Endothelial cell of umbilical vein (primary cell): Measurements from ENCODE around the gene TTC17. TPM values are rescaled to one million over a fixed set of nuclear protein-coding genes. Genes with fewer than 3 reads are reported as not detected.

Experiments used
- BruUV-seq: library from RNA; stranded (reverse); fragments of 400-500 nt; replicated peaks from 2 replicates; lab custom pipeline; 2021; lab: Mats Ljungman, UMichigan
- CTCF ChIA-PET: fragments of 300-600, 350-600 bp; sonication (Branson Sonifier 250); formaldehyde crosslinking; loops from one replicate; lab custom pipeline; 2021; ENCODE audit warnings: antibody characterized with exemption, inconsistent platforms; lab: Charles Lee
- POLR2A ChIA-PET: fragments of 300-600, 350-600 bp; sonication (Branson Sonifier 250); formaldehyde crosslinking; loops from one replicate; lab custom pipeline; 2021; ENCODE audit warnings: antibody characterized with exemption, inconsistent platforms; lab: Charles Lee
- DNase-seq: peaks from one replicate; pipeline ENCODE4 v3.0.0-alpha.2; 2011; ENCODE audit warnings: low read depth, low spot score
- FAIRE-seq: peaks from 2 replicates; lab custom pipeline; 2011; peaks lifted over from hg19 to GRCh38; lab: Jason Lieb, UNC
- H2AFZ ChIP-seq: 2 replicates; pipeline ENCODE4 v1.6.0; 2012; ENCODE audit warnings: low read depth, low read length, control low read depth, inconsistent platforms
- H3K27ac ChIP-seq: 2 replicates; pipeline ENCODE4 v1.5.1; 2011; ENCODE audit warnings: low read depth, mild to moderate bottlenecking, control low read depth, low read length, moderate library complexity; ENCODE audit not compliant: insufficient read depth
- H3K27me3 ChIP-seq, 2 experiments: 2 replicates each; pipeline versions ENCODE4 v1.6.0 to v1.6.1; 2011; ENCODE audit warnings: low read length in 2 of 2, mixed read lengths in 1 of 2; ENCODE audit not compliant: control insufficient read depth in 2 of 2, insufficient read depth in 2 of 2
- H3K36me3 ChIP-seq, 2 experiments: 2 replicates in 1 of 2; 3 replicates in 1 of 2; pipeline ENCODE4 v1.5.1; 2011; ENCODE audit warnings: low read length in 2 of 2, mild to moderate bottlenecking in 1 of 2, moderate library complexity in 1 of 2; ENCODE audit not compliant: control insufficient read depth in 2 of 2, insufficient read depth in 2 of 2; ENCODE audit errors: extremely low read depth in 1 of 2
- H3K4me1 ChIP-seq: 3 replicates; pipeline ENCODE4 v1.5.1; 2011; ENCODE audit warnings: mild to moderate bottlenecking, low read length; ENCODE audit not compliant: control insufficient read depth, insufficient read depth; ENCODE audit errors: extremely low read depth
- H3K4me2 ChIP-seq: 2 replicates; pipeline ENCODE4 v1.6.1; 2011; ENCODE audit warnings: low read length, control low read depth, mixed read lengths; ENCODE audit not compliant: insufficient read depth
- H3K4me3 ChIP-seq, 3 experiments: fragments of 200-600 bp in 1 of 3; sonication (generic), shearing (Covaris generic) in 1 of 3; replicated peaks in 1 of 3; 2 replicates each; pipeline ENCODE4 v1.5.1; 2011 to 2016; ENCODE audit warnings: control low read depth in 3 of 3, low read length in 3 of 3, mild to moderate bottlenecking in 2 of 3, inconsistent platforms in 1 of 3, low read depth in 1 of 3, moderate library complexity in 1 of 3; ENCODE audit not compliant: insufficient read depth in 1 of 3
- H3K79me2 ChIP-seq: 2 replicates; pipeline ENCODE4 v1.6.0; 2012; ENCODE audit warnings: low read length, inconsistent platforms; ENCODE audit not compliant: control insufficient read depth, insufficient read depth
- H3K9ac ChIP-seq: replicated peaks from 2 replicates; pipeline ENCODE3; 2011; ENCODE audit warnings: low read length, control low read depth; ENCODE audit not compliant: insufficient read depth; ENCODE audit errors: extremely low read depth
- H3K9me1 ChIP-seq: replicated peaks from 3 replicates; pipeline ENCODE4 v1.6.0; 2011; ENCODE audit warnings: mild to moderate bottlenecking, low read length; ENCODE audit not compliant: control insufficient read depth, insufficient read depth; ENCODE audit errors: extremely low read depth
- H3K9me3 ChIP-seq: replicated peaks from 2 replicates; pipeline ENCODE4 v1.5.1; 2012; ENCODE audit warnings: low read length, inconsistent platforms; ENCODE audit not compliant: control insufficient read depth, insufficient read depth
- H4K20me1 ChIP-seq: replicated peaks from 2 replicates; pipeline ENCODE3; 2011; ENCODE audit warnings: mild to moderate bottlenecking, low read length; ENCODE audit not compliant: control insufficient read depth, insufficient read depth; ENCODE audit errors: extremely low read depth
- EZH2 ChIP-seq: IDR thresholded peaks from 2 replicates; pipeline ENCODE4 v1.6.1; 2012; ENCODE audit warnings: borderline replicate concordance, low read depth, mild to moderate bottlenecking, moderate library complexity, low read length, inconsistent platforms; ENCODE audit not compliant: severe bottlenecking
- FOS ChIP-seq: IDR thresholded peaks from 2 replicates; pipeline ENCODE4 v1.6.1; 2011; ENCODE audit warnings: mild to moderate bottlenecking, low read length, moderate library complexity, borderline replicate concordance; ENCODE audit not compliant: insufficient read depth
- GATA2 ChIP-seq: IDR thresholded peaks from 2 replicates; pipeline ENCODE4 v1.7.0; 2011; ENCODE audit warnings: low read depth, mild to moderate bottlenecking, moderate library complexity, mixed read lengths, low read length; ENCODE audit not compliant: insufficient read length, insufficient read depth
- POLR2AphosphoS5 ChIP-seq: IDR thresholded peaks from 2 replicates; pipeline ENCODE4 v1.6.1; 2012; ENCODE audit warnings: low read depth, mild to moderate bottlenecking, control low read depth, low read length, moderate library complexity; ENCODE audit not compliant: insufficient read depth
- dilution Hi-C: fragments of 300-500 bp; cut with MboI; formaldehyde crosslinking; loops from one replicate; pipeline ENCODE4 v1.15.0; 2019; ENCODE audit warnings: low sequenced_read_pairs; ENCODE audit not compliant: extremely low pct_ligation_motif_present
- intact Hi-C: fragments of 100-400 bp; cut with micrococcal nuclease; formaldehyde crosslinking; loops from one replicate; pipeline ENCODE4 v1.10.0; 2022
- polyA plus RNA-seq, 4 experiments: library from polyadenylated mRNA; depleted of rRNA in 3 of 4; stranded (reverse) in 3 of 4; unstranded in 1 of 4; fragments of >200 nt; gene quantifications; 2 replicates each; pipeline versions ENCODE4 v1.2.1 to v1.2.3, GENCODE V29; 2011 to 2012; ENCODE audit warnings: missing spikeins in 1 of 4
- total RNA-seq: library from RNA; stranded (reverse); gene quantifications from 2 replicates; pipeline ENCODE4 v1.2.3, GENCODE V29; 2021
- TF ChIP-seq, protein P1 (sequence below), 2 donors: IDR thresholded peaks; 1 replicate in 1 of 2; 2 replicates in 1 of 2; pipeline ENCODE4 v1.5.1; 2011; ENCODE audit warnings: low read length in 2 of 2, mild to moderate bottlenecking in 2 of 2, moderate library complexity in 2 of 2, control low read depth in 1 of 2, inconsistent platforms in 1 of 2, low read depth in 1 of 2; ENCODE audit not compliant: insufficient read depth in 1 of 2; ENCODE audit errors: extremely low read depth in 1 of 2
- TF ChIP-seq, protein P2 (sequence below): IDR thresholded peaks from 2 replicates; pipeline ENCODE4 v1.6.1; 2011; ENCODE audit not compliant: insufficient read depth, insufficient read length

TTC17 gene
- total and polyA plus RNA-seq, 2 donors (not counting 3 experiments of a cell fraction or from before 2014, with no cell fraction given) = 60.7 to 66.8 TPM

DNA sequence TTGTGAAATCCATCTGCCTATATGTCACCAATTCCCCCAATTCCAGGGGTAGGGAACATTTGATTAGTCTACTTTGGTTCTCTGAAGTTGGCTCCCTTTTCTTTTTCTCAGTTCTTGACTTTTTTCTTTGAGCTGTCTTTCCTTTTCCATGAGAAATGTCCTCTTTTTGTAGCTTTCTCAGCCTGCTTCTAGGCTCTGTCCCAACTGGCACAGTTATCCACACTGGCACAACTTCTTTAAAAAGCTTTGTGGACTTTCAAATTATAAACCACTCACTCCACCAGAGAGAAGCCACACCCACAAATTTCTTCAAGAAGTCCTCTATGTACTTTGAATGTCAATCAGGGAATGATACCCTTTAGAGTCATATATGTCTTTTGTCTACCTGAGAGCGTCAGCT, 100.5 kb downstream of the TTC17 start:
- no peak for DNase-seq

More for the DNA sequence above, 100.5 kb downstream of the TTC17 start:
- ChIA-PET POLR2A (no interaction called here), CTCF (interaction anchor here (1.5 kb wide), 1 partner anchor 393 kb away, joined by 6 read pairs; no protein-coding TSS in a partner anchor)
- Histone ChIP-seq H3K4me3 (no peak overlapping the region), H4K20me1 (no peaks in the 10 kb centered on the region), H3K79me2 (no peaks in the 10 kb centered on the region), H3K9ac (no peak overlapping the region), H3K4me2 (no peak overlapping the region), H3K4me1 (no peaks in the 10 kb centered on the region), H3K9me3 (no peaks in the 10 kb centered on the region), H2AFZ (no peak overlapping the region), H3K27ac (no peak overlapping the region), H3K9me1 (peaks cover 2% of the 10 kb centered on the region), H3K36me3 (peaks cover 2 to 9% of the 10 kb centered on the region in 2 experiments), H3K27me3 (no peaks in the 10 kb centered on the region)
- dilution Hi-C loops = no loop called here
- intact Hi-C loops = no loop called here
- no peak for TF ChIP-seq POLR2AphosphoS5
- TF ChIP-seq, protein P1, sequence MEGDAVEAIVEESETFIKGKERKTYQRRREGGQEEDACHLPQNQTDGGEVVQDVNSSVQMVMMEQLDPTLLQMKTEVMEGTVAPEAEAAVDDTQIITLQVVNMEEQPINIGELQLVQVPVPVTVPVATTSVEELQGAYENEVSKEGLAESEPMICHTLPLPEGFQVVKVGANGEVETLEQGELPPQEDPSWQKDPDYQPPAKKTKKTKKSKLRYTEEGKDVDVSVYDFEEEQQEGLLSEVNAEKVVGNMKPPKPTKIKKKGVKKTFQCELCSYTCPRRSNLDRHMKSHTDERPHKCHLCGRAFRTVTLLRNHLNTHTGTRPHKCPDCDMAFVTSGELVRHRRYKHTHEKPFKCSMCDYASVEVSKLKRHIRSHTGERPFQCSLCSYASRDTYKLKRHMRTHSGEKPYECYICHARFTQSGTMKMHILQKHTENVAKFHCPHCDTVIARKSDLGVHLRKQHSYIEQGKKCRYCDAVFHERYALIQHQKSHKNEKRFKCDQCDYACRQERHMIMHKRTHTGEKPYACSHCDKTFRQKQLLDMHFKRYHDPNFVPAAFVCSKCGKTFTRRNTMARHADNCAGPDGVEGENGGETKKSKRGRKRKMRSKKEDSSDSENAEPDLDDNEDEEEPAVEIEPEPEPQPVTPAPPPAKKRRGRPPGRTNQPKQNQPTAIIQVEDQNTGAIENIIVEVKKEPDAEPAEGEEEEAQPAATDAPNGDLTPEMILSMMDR (IDR thresholded peaks at IDR 0.05; ENCODE audit: extremely low read depth in 1 of 2, insufficient read depth in 1 of 2, low read depth in 1 of 2, low read length in 2 of 2) = no peak
- TF ChIP-seq GATA2 = no peak
- no peak for TF ChIP-seq EZH2
- no peak for TF ChIP-seq FOS
- TF ChIP-seq, protein P2, sequence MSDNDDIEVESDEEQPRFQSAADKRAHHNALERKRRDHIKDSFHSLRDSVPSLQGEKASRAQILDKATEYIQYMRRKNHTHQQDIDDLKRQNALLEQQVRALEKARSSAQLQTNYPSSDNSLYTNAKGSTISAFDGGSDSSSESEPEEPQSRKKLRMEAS = no peak
- no TSS peak for BruUV-seq
- FAIRE-seq = no peak
